Measurements from ENCODE around the gene TRAPPC6A. TPM values are rescaled to one million over a fixed set of nuclear protein-coding genes. Genes with fewer than 3 reads are reported as not detected.
A peak's percentile ranks its signal among the peaks of the same experiment; 100 is the strongest.

Gene TRAPPC6A
- total and polyA plus RNA-seq, 5 donors: 15.2 to 26.5 (median 19.2) TPM

GRCh38 chr19:45153339-45154063 lies 24.5 kb downstream of the TRAPPC6A start:
- Histone ChIP-seq H3K27ac (ENCODE audit: low read length) (no peak overlapping the region), H3K9me3 (ENCODE audit: control insufficient read depth, low read length) (no peaks in the 10 kb centered on the region), H3K4me1 (ENCODE audit: control insufficient read depth, insufficient read depth, low read length) (no peaks in the 10 kb centered on the region), H3K4me3 (ENCODE audit: low read length) (peak overlapping the region; percentile 6), H3K27me3 (ENCODE audit: control insufficient read depth, insufficient read depth) (no peaks in the 10 kb centered on the region)
- peak; percentile 48 to 58 for ATAC-seq
- under 1% methylated on average over 69 of the region's 69 CpGs for WGBS
- peak; percentile 53 to 79 (median 78) for DNase-seq
- intact Hi-C loops (cut with DNase I): no loop called here

GRCh38 chr19:45152504-45153338 lies 25.3 kb downstream of the TRAPPC6A start:
- 3% methylated on average over 91 of the region's 91 CpGs for WGBS
- Histone ChIP-seq H3K9me3 (ENCODE audit: control insufficient read depth, low read length) (no peaks in the 10 kb centered on the region), H3K27me3 (ENCODE audit: control insufficient read depth, insufficient read depth) (no peaks in the 10 kb centered on the region), H3K27ac (ENCODE audit: low read length) (no peak overlapping the region), H3K4me1 (ENCODE audit: control insufficient read depth, insufficient read depth, low read length) (no peaks in the 10 kb centered on the region), H3K4me3 (ENCODE audit: low read length) (no peak overlapping the region)
- ATAC-seq (peak; percentile 47 to 61), DNase-seq (peak; percentile 65 to 81 (median 80))
- intact Hi-C loops (cut with DNase I): no loop called here

DNA sequence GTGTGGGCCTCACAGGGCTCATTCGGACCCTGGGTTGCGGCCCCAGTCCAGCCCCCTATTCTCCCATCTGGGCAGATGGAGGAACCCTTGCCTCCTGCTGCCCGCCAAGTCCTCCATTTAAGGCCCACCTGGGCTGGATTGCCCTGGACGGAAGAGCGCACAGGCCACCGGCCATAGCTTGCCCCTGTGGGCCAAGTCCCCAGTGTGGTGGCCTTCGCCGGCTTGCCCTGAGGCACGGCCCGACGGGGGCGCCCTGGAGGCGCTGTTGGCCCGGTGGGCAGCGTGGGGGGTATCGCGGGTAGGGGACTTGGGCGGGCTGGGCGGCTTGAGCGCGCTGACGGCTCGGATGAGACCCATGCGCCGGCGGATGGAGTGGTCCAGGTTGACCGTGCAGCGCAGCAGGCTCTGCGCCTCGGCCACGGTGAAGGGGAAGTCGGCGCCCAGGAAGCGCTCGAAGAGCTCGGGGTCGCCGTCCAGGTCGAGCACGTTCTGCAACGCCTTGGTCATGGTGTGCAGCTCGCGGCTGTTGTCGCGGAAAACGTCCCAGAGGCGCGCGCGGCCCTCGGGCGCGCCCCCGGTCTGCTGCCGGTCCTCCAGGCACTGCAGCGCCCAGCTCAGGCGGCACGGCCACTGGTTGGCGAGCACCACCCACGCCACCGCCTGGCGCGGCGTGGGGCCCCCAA lies 26.1 kb downstream of the TRAPPC6A start:
- Histone ChIP-seq H3K27ac (ENCODE audit: low read length) (no peak overlapping the region), H3K4me3 (ENCODE audit: low read length) (no peak overlapping the region), H3K4me1 (ENCODE audit: control insufficient read depth, insufficient read depth, low read length) (no peaks in the 10 kb centered on the region), H3K9me3 (ENCODE audit: control insufficient read depth, low read length) (no peaks in the 10 kb centered on the region), H3K27me3 (ENCODE audit: control insufficient read depth, insufficient read depth) (no peaks in the 10 kb centered on the region)
- intact Hi-C loops (cut with DNase I): no loop called here
- DNase-seq (peak in 1 of 3 donors; percentile 13), ATAC-seq (no peak)
- 11% methylated on average over 64 of the region's 64 CpGs for WGBS

- intact Hi-C loops (cut with DNase I): no loop called here
- Histone ChIP-seq H3K27ac (ENCODE audit: low read length) (no peak overlapping the region), H3K27me3 (ENCODE audit: control insufficient read depth, insufficient read depth) (no peaks in the 10 kb centered on the region), H3K9me3 (ENCODE audit: control insufficient read depth, low read length) (no peaks in the 10 kb centered on the region), H3K4me1 (ENCODE audit: control insufficient read depth, insufficient read depth, low read length) (no peaks in the 10 kb centered on the region), H3K4me3 (ENCODE audit: low read length) (no peak overlapping the region)
- DNase-seq: peak in 1 of 3 donors; percentile 41
- ATAC-seq: no peak
- 82% methylated on average over 7 of the region's 7 CpGs for WGBS
Observed at GRCh38 chr19:45151320-45151719, 26.7 kb downstream of the TRAPPC6A start.

- no peak for ATAC-seq
- Histone ChIP-seq H3K27ac (ENCODE audit: low read length) (no peak overlapping the region), H3K9me3 (ENCODE audit: control insufficient read depth, low read length) (no peaks in the 10 kb centered on the region), H3K4me3 (ENCODE audit: low read length) (no peak overlapping the region), H3K27me3 (ENCODE audit: control insufficient read depth, insufficient read depth) (no peaks in the 10 kb centered on the region), H3K4me1 (ENCODE audit: control insufficient read depth, insufficient read depth, low read length) (no peaks in the 10 kb centered on the region)
- intact Hi-C loops (cut with DNase I): no loop called here
- 55% methylated on average over 4 of the region's 4 CpGs for WGBS
- peak in 1 of 3 donors; percentile 37 for DNase-seq
Observed at GRCh38 chr19:45150751-45151281, 27.2 kb downstream of the TRAPPC6A start.

- no peaks in the 10 kb centered on the region for H3K27me3 ChIP-seq (ENCODE audit: control insufficient read depth, insufficient read depth)
- WGBS: 91% methylated on average over 4 of the region's 4 CpGs
- intact Hi-C loops (cut with DNase I): no loop called here
- no peak overlapping the region for H3K4me3 ChIP-seq (ENCODE audit: low read length)
- H3K4me1 ChIP-seq (ENCODE audit: control insufficient read depth, insufficient read depth, low read length): no peaks in the 10 kb centered on the region
- ATAC-seq (no peak), DNase-seq (no peak)
- H3K27ac ChIP-seq (ENCODE audit: low read length): no peak overlapping the region
- no peaks in the 10 kb centered on the region for H3K9me3 ChIP-seq (ENCODE audit: control insufficient read depth, low read length)
Observed at GRCh38 chr19:45150180-45150579, 27.9 kb downstream of the TRAPPC6A start.

DNA sequence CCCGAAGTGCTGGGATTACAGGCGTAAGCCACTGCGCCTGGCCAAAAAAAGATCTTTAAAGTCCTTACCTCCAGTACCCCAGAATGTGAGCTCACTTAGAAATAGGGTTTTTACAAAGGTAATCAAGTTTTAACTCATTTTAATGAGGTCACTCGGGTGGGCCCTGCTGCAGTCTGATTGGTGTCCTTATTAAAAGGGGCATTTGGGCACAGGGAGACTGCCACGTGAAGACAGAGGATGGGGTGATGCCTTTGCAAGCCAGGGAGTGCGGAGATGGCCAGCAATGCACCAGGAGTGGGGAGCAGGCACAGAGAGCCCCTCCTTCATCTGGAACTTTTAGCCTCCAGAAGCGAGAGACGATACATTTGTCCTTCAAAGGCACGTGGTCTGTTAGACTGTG lies 28.9 kb downstream of the TRAPPC6A start:
- H3K9me3 ChIP-seq (ENCODE audit: control insufficient read depth, low read length): no peaks in the 10 kb centered on the region
- intact Hi-C loops (cut with DNase I): no loop called here
- DNase-seq: no peak
- no peaks in the 10 kb centered on the region for H3K27me3 ChIP-seq (ENCODE audit: control insufficient read depth, insufficient read depth)
- H3K4me3 ChIP-seq (ENCODE audit: low read length): no peak overlapping the region
- no peaks in the 10 kb centered on the region for H3K4me1 ChIP-seq (ENCODE audit: control insufficient read depth, insufficient read depth, low read length)
- H3K27ac ChIP-seq (ENCODE audit: low read length): no peak overlapping the region
- no peak for ATAC-seq
- WGBS: 85% methylated on average over 9 of the region's 9 CpGs

DNA sequence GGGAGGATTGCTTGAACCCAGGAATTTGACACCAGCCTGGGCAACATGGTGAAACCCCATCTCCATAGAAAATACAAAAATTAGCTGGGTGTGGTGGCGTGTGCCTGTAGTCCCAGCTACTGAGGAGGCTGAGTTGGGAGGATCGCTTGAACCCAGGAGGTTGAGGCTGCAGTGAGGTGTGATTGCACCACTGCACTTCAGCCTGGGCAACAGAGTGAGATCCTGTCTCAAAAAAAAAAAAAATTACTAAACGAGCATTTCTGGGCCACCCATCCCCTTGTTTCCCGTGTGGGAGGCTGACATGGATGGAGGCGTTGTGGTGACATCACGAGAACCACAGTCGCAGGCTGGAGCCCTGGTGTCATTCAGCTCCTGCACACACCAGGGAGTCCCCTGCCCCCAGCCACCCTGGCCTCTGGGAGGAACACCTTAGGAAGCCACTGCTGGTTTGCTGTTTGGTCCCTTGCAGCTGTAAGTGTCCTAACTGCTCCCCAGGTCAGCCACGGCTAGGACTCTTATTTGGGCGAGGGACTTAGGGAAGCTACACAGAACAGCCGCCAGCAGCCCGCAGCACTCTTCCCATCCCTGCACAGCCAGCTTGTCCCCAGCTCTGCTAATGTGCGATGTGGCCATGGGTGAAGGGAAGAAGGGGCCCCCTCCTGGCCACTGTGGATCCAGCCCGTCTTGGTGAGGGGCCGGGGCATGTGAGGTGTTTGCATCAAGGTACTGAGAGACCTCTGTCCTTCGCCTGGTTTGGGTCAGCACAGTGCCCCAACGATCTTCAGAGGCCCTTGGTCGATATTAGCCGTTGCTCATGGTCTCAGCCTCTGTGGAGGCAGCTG lies 30.0 kb downstream of the TRAPPC6A start:
- Histone ChIP-seq H3K27me3 (ENCODE audit: control insufficient read depth, insufficient read depth) (no peaks in the 10 kb centered on the region), H3K4me3 (ENCODE audit: low read length) (no peak overlapping the region), H3K9me3 (ENCODE audit: control insufficient read depth, low read length) (no peaks in the 10 kb centered on the region), H3K27ac (ENCODE audit: low read length) (no peak overlapping the region), H3K4me1 (ENCODE audit: control insufficient read depth, insufficient read depth, low read length) (no peaks in the 10 kb centered on the region)
- intact Hi-C loops (cut with DNase I): no loop called here
- peak in 1 of 3 donors; percentile 18 for DNase-seq
- no peak for ATAC-seq
- WGBS: 82% methylated on average over 18 of the region's 18 CpGs

DNA sequence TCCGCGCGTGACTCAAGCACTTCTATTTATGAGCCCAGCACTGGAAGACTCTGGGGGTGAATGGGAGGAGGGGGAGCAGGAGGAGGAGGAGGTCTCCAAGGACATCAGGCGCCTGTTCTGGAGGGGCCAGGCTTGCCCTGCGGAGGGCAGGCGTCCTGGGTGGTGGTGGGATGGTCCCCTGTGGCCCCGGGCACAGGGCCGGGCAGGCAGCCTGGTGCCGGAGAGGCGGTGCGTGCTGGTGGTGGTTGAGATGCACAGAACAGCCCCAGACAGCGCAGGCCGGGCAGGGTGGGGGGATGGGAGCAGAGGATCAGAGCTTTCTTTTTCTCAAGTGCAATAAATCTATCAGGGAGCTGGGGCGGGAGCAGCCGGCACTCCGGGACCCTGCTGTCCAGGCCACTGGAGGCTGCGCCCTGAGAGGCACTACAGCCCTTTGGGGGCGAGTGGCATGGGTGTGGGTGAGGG lies 31.3 kb downstream of the TRAPPC6A start:
- no peak for ATAC-seq
- intact Hi-C loops (cut with DNase I): no loop called here
- WGBS: 91% methylated on average over 18 of the region's 18 CpGs

DNA sequence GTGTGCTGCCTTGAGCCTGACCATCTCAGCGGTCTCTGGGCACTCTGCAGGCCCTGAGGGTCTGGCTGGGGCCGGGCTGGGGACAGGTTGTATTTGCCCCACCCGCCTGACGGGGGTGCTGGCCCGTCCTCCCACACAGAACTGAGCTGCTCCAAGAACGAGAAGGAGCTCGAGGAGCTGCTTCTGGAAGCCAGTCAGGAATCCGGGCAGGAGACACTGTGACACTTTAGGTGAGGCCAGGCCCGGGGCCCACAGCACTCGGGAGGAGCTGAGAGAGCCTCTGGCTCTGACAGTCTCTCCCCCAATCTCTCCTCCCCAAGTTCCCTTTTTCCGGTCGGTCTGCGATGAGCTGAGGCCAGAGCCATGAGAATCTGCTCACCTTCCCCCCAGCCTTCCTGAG lies 31.8 kb downstream of the TRAPPC6A start:
- Histone ChIP-seq H3K27me3 (ENCODE audit: control insufficient read depth, insufficient read depth) (no peaks in the 10 kb centered on the region), H3K4me3 (ENCODE audit: low read length) (no peak overlapping the region), H3K9me3 (ENCODE audit: control insufficient read depth, low read length) (no peaks in the 10 kb centered on the region), H3K4me1 (ENCODE audit: control insufficient read depth, insufficient read depth, low read length) (no peaks in the 10 kb centered on the region), H3K27ac (ENCODE audit: low read length) (no peak overlapping the region)
- 83% methylated on average over 13 of the region's 13 CpGs for WGBS
- intact Hi-C loops (cut with DNase I): no loop called here
- ATAC-seq (no peak), DNase-seq (no peak)

More for the DNA sequence above, 31.3 kb downstream of the TRAPPC6A start:
- H3K9me3 ChIP-seq (ENCODE audit: control insufficient read depth, low read length): no peaks in the 10 kb centered on the region
- H3K27ac ChIP-seq (ENCODE audit: low read length): no peak overlapping the region
- H3K27me3 ChIP-seq (ENCODE audit: control insufficient read depth, insufficient read depth): no peaks in the 10 kb centered on the region
- no peaks in the 10 kb centered on the region for H3K4me1 ChIP-seq (ENCODE audit: control insufficient read depth, insufficient read depth, low read length)
- no peak overlapping the region for H3K4me3 ChIP-seq (ENCODE audit: low read length)
- peak in 1 of 3 donors; percentile 36 for DNase-seq
